GM12801 (cell line): ENCODE data around the gene NAALADL2.

Experiments
- CTCF ChIP-seq: IDR thresholded peaks from one replicate; pipeline ENCODE4 v1.5.1; 2011; ENCODE audit warnings: control low read depth; ENCODE audit not compliant: insufficient read length; ENCODE audit errors: extremely low read depth

The NAALADL2 gene

GRCh38 chr3:175728566-175728965, 869.4 kb downstream of the NAALADL2 start:
- no peak for TF ChIP-seq CTCF

GRCh38 chr3:175729466-175729865, 870.3 kb downstream of the NAALADL2 start:
- no peak for TF ChIP-seq CTCF

GRCh38 chr3:175731543-175731942, 872.4 kb downstream of the NAALADL2 start:
- no peak for TF ChIP-seq CTCF

GRCh38 chr3:175732017-175732416, 872.9 kb downstream of the NAALADL2 start:
- TF ChIP-seq CTCF = no peak

GRCh38 chr3:175735866-175736265, 876.7 kb downstream of the NAALADL2 start:
- no peak for TF ChIP-seq CTCF

GRCh38 chr3:175737646-175738572, 878.8 kb downstream of the NAALADL2 start:
- no peak for TF ChIP-seq CTCF

- TF ChIP-seq CTCF = no peak
Measured at GRCh38 chr3:175741951-175742350, 882.8 kb downstream of the NAALADL2 start.
